ENCODE results near the gene AIFM3.

AIFM3 gene

GRCh38 chr22:21030032-21030431 is 63.0 kb downstream of the AIFM3 start:
- DNase-seq: no peak

Measured in right forelimb (tissue), 1 donor.